Calu3 (cell line): ENCODE data around the gene ZNF254. TPM values are rescaled to one million over a fixed set of nuclear protein-coding genes. Genes with fewer than 3 reads are reported as not detected.
"Not testable (repeated sequence)": the region's sequence is repeated elsewhere in the genome, so short reads cannot be mapped to it uniquely, and the experiment has no call there.

Source experiments
- BruUV-seq: library from RNA; stranded (reverse); fragments of 400-500 nt; replicated peaks from 2 replicates; lab custom pipeline; 2021; lab: Mats Ljungman, UMichigan
- CTCF ChIA-PET: fragments of 300-600 bp; sonication (Branson Sonifier 250); formaldehyde crosslinking; loops from one replicate; lab custom pipeline; 2022; ENCODE audit warnings: antibody characterized with exemption; lab: Charles Lee
- DNase-seq: peaks from one replicate; pipeline ENCODE4 v3.0.0; 2022
- H3K27ac Mint-ChIP-seq: one replicate; pipeline ENCODE4 v1.8.0; 2022; ENCODE audit warnings: mixed read lengths; ENCODE audit not compliant: unreplicated experiment
- H3K27me3 Mint-ChIP-seq: one replicate; pipeline ENCODE4 v1.8.0; 2022; ENCODE audit warnings: mixed read lengths; ENCODE audit not compliant: unreplicated experiment
- H3K36me3 Mint-ChIP-seq: one replicate; pipeline ENCODE4 v1.8.0; 2022; ENCODE audit warnings: mild to moderate bottlenecking, moderate library complexity, mixed read lengths; ENCODE audit not compliant: insufficient read depth, unreplicated experiment
- H3K4me1 Mint-ChIP-seq: one replicate; pipeline ENCODE4 v1.8.0; 2022; ENCODE audit warnings: mild to moderate bottlenecking, low read depth, mixed read lengths; ENCODE audit not compliant: unreplicated experiment
- H3K4me3 Mint-ChIP-seq: one replicate; pipeline ENCODE4 v1.8.0; 2022; ENCODE audit warnings: mild to moderate bottlenecking, low read depth, moderate library complexity, mixed read lengths; ENCODE audit not compliant: unreplicated experiment
- H3K9me3 Mint-ChIP-seq: one replicate; pipeline ENCODE4 v1.8.0; 2022; ENCODE audit warnings: low read depth, mixed read lengths; ENCODE audit not compliant: unreplicated experiment
- intact Hi-C: fragments of 100-400 bp; cut with micrococcal nuclease; formaldehyde crosslinking; loops from one replicate; pipeline ENCODE4 v1.10.0; 2022; ENCODE audit not compliant: unreplicated experiment
- total RNA-seq: library from RNA; stranded (reverse); gene quantifications from 2 replicates; pipeline ENCODE4 v1.2.3, GENCODE V29; 2022
- TF ChIP-seq, protein P1 (sequence below): fragments of 200-600 bp; IDR thresholded peaks from one replicate; pipeline ENCODE4 v1.8.0; 2022; ENCODE audit warnings: antibody characterized with exemption; ENCODE audit not compliant: unreplicated experiment

Gene ZNF254
- total RNA-seq, 1 experiment from 2014 or later: 14.5 TPM

DNA sequence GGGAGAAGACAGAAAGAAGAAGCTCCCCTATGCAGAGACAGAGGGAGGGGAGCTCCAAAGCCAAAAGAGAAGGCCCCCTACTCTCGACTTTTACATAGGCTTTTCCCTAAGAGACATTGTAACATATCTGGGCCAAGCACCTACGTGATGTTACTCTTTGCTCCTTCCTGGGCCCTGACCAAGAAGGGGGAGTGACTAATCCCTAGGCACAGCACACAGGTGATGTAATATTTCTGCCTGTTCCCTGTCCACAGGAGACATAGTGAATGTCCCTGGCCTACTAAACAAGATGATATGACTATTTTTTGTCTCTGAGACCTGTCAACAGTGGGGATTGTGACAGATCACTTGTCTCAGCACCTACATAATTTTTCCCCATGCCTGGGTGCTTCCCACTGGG lies 15.9 kb upstream of the ZNF254 start:
- CTCF ChIA-PET: no interaction called here
- intact Hi-C loops: no loop called here
- TF ChIP-seq, protein P1, sequence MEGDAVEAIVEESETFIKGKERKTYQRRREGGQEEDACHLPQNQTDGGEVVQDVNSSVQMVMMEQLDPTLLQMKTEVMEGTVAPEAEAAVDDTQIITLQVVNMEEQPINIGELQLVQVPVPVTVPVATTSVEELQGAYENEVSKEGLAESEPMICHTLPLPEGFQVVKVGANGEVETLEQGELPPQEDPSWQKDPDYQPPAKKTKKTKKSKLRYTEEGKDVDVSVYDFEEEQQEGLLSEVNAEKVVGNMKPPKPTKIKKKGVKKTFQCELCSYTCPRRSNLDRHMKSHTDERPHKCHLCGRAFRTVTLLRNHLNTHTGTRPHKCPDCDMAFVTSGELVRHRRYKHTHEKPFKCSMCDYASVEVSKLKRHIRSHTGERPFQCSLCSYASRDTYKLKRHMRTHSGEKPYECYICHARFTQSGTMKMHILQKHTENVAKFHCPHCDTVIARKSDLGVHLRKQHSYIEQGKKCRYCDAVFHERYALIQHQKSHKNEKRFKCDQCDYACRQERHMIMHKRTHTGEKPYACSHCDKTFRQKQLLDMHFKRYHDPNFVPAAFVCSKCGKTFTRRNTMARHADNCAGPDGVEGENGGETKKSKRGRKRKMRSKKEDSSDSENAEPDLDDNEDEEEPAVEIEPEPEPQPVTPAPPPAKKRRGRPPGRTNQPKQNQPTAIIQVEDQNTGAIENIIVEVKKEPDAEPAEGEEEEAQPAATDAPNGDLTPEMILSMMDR: no peak
- no peaks in the 10 kb centered on the region for H3K4me1 Mint-ChIP-seq
- H3K4me3 Mint-ChIP-seq: no peak overlapping the region
- H3K27me3 Mint-ChIP-seq: no peaks in the 10 kb centered on the region
- H3K36me3 Mint-ChIP-seq: peaks cover 14% of the 10 kb centered on the region
- no peak for DNase-seq
- peaks cover 8% of the 10 kb centered on the region for H3K9me3 Mint-ChIP-seq
- no peak overlapping the region for H3K27ac Mint-ChIP-seq
- no TSS peak for BruUV-seq

GRCh38 chr19:24072720-24073119 lies 14.3 kb upstream of the ZNF254 start:
- Mint-ChIP-seq H3K27me3 (no peaks in the 10 kb centered on the region), H3K4me1 (no peaks in the 10 kb centered on the region), H3K9me3 (peaks cover 10% of the 10 kb centered on the region), H3K27ac (no peak overlapping the region), H3K4me3 (no peak overlapping the region), H3K36me3 (peaks cover 11% of the 10 kb centered on the region)
- intact Hi-C loops: no loop called here
- CTCF ChIA-PET: no interaction called here
- BruUV-seq: no TSS peak
- no peak for DNase-seq
- TF ChIP-seq, protein P1: no peak

GRCh38 chr19:24073807-24074206 lies 13.2 kb upstream of the ZNF254 start:
- BruUV-seq: no TSS peak
- TF ChIP-seq, protein P1: no peak
- H3K36me3 Mint-ChIP-seq: peaks cover 11% of the 10 kb centered on the region
- DNase-seq: peak; percentile 21
- H3K27ac Mint-ChIP-seq: no peak overlapping the region
- intact Hi-C loops: no loop called here
- H3K9me3 Mint-ChIP-seq: peaks cover 10% of the 10 kb centered on the region
- no peak overlapping the region for H3K4me3 Mint-ChIP-seq
- H3K4me1 Mint-ChIP-seq: no peaks in the 10 kb centered on the region
- H3K27me3 Mint-ChIP-seq: no peaks in the 10 kb centered on the region
- CTCF ChIA-PET: no interaction called here

DNA sequence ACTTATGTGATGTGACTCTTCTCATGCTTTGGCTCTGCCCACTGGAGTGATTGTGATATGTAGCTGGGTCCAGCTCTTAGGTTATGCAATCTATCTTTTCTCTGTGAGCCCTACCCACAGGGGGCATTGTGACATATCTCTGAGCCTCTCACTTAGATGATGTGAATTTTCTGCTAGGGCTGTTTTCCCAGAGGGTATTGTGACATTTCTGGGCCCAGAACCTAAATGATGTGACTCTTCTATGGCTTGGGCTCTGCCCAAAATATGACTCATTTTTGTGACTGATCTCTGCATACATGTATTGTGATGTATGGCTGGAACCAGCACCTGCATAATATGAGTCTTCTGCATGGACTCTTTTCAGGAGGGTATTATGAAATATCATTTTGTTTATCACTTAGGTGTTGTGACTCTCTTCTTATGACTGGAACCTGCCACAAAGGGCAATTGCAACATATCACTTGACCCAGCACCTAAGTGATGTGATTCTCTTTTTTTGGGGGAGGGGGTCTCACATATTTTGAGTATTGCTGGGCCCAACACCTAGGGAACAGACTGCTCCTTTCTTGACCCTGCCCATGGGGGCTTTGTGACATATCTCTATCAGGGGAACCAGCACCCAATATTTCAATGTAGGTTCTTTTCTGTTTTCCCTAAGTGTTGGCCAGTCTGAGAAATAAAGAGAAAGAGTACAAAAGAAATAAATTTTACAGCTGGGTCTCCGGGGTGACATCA lies 12.1 kb upstream of the ZNF254 start:
- Mint-ChIP-seq H3K27ac (no peak overlapping the region), H3K4me1 (no peaks in the 10 kb centered on the region), H3K36me3 (peaks cover 11% of the 10 kb centered on the region), H3K27me3 (no peaks in the 10 kb centered on the region), H3K4me3 (no peak overlapping the region), H3K9me3 (peaks cover 10% of the 10 kb centered on the region)
- CTCF ChIA-PET: no interaction called here
- TF ChIP-seq, protein P1: no peak
- intact Hi-C loops: no loop called here
- DNase-seq: no peak
- BruUV-seq: no TSS peak

GRCh38 chr19:24075530-24075929 lies 11.5 kb upstream of the ZNF254 start:
- DNase-seq, H3K4me3 Mint-ChIP-seq, BruUV-seq, intact Hi-C loops, CTCF ChIA-PET, H3K4me1 Mint-ChIP-seq, H3K9me3 Mint-ChIP-seq, H3K27me3 Mint-ChIP-seq, H3K27ac Mint-ChIP-seq: not testable (repeated sequence)
- peaks cover 11% of the 10 kb centered on the region for H3K36me3 Mint-ChIP-seq
